AML-193 (cell line): ENCODE measurements around the gene ZNF668.
A peak's percentile ranks its signal among the peaks of the same experiment; 100 is the strongest.

ENCODE experiments used
- DNase-seq, 2 experiments: peaks; one replicate each; lab custom pipeline; 2025; lab: John Stamatoyannopoulos, UW

The ZNF668 gene

DNA sequence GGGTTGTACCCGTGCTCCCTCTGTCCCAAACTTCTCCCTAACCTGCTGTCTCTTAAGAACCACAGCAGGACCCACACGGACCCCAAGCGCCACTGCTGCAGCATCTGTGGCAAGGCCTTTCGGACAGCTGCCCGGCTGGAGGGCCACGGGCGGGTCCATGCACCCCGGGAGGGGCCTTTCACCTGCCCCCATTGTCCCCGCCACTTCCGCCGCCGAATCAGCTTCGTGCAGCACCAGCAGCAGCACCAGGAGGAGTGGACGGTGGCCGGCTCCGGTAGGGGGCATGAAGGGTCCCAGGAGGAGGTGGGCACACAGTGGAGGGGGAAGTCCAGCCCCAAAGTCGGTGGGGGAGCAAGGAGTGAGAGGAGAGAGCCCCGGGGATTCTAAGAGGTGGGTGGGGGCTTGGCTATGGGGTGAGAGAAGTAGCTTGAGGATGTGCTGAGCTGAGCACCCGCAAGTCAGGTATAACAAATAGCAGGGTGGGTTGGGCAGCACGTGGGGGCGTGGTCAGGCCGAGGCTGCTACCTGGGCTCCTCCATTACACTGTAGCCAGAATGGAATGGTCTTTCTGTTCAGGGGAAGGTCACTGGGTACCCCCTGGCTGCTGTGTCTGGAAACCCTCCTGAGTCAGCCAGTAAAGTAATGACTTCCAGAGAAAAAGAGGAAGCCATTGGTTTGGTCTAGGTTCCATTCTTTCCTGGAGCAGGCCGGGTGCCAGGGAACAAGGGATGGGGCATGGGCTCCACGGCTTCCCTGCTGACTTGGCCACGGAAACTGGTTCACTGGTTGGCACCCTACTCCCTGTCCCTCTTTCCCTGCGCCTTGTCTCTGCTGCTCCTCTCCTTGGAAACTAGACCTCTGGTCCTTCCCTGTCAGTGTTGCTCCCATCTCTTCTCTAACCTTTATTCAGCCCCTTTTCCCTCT lies 7.7 kb upstream of the ZNF668 start:
- no peak for DNase-seq

- DNase-seq: no peak
Measured at GRCh38 chr16:31080756-31081419, 6.8 kb upstream of the ZNF668 start.

DNA sequence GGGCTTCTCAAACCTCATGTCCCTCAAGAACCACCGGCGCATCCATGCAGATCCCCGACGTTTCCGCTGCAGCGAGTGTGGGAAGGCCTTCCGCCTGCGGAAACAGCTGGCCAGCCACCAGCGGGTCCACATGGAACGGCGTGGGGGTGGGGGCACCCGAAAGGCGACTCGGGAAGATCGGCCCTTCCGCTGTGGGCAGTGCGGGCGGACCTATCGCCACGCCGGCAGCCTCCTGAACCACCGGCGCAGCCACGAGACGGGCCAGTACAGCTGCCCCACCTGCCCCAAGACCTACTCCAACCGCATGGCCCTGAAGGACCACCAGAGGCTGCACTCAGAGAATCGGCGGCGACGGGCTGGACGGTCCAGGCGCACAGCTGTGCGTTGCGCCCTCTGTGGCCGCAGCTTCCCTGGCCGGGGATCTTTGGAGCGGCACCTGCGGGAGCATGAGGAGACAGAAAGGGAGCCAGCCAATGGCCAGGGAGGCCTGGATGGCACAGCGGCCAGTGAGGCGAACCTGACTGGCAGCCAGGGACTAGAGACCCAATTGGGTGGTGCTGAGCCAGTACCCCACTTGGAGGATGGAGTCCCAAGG lies 6.1 kb upstream of the ZNF668 start:
- DNase-seq: no peak

DNA sequence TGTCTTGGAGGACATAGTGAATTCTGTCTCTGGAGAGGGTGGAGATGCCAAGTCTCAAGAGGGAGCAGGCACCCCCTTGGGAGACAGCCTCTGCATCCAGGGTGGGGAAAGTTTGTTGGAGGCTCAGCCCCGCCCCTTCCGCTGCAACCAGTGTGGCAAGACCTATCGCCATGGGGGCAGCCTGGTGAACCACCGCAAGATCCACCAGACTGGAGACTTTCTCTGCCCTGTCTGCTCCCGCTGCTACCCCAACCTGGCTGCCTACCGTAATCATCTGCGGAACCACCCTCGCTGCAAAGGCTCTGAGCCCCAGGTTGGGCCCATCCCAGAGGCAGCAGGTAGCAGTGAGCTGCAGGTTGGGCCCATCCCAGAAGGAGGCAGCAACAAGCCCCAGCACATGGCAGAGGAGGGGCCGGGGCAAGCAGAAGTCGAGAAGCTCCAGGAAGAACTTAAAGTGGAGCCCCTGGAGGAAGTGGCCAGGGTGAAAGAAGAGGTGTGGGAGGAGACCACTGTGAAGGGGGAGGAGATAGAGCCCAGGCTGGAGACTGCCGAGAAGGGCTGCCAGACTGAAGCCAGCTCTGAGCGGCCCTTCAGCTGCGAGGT lies 5.4 kb upstream of the ZNF668 start:
- no peak for DNase-seq

GRCh38 chr16:31078597-31079341 lies 4.7 kb upstream of the ZNF668 start:
- no peak for DNase-seq

DNA sequence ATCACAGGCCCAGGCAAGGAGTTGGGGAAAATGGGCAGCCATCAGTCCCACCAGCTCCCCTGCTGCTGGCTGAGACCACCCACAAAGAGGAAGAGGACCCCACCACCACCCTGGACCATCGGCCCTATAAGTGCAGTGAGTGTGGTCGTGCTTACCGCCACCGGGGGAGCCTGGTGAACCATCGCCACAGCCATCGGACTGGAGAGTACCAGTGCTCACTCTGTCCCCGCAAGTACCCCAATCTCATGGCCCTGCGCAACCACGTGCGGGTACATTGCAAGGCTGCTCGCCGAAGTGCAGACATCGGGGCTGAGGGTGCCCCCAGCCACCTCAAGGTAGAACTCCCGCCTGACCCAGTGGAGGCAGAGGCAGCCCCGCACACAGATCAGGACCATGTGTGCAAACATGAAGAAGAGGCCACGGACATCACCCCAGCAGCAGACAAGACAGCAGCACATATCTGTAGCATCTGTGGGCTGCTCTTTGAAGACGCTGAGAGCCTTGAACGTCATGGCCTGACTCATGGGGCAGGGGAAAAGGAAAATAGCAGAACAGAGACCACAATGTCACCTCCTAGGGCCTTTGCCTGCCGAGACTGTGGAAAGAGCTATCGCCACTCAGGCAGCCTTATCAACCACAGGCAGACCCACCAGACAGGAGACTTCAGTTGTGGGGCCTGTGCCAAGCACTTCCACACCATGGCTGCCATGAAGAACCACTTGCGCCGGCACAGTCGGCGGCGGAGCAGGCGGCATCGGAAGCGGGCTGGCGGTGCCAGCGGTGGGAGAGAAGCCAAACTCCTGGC lies 3.8 kb upstream of the ZNF668 start:
- no peak for DNase-seq

- no peak for DNase-seq
Measured at GRCh38 chr16:31077024-31077423, 3.0 kb upstream of the ZNF668 start.

- no peak for DNase-seq
Measured at GRCh38 chr16:31076319-31076718, 2.3 kb upstream of the ZNF668 start.

- DNase-seq: no peak
Measured at GRCh38 chr16:31074814-31075183, 759 bp upstream of the ZNF668 start.

- peak; percentile 59 to 62 for DNase-seq
Measured at GRCh38 chr16:31073142-31073969, 684 bp downstream of the ZNF668 start.

GRCh38 chr16:31072540-31073141 lies 1.4 kb downstream of the ZNF668 start:
- DNase-seq: peak in 1 of 2 experiments; percentile 21

DNA sequence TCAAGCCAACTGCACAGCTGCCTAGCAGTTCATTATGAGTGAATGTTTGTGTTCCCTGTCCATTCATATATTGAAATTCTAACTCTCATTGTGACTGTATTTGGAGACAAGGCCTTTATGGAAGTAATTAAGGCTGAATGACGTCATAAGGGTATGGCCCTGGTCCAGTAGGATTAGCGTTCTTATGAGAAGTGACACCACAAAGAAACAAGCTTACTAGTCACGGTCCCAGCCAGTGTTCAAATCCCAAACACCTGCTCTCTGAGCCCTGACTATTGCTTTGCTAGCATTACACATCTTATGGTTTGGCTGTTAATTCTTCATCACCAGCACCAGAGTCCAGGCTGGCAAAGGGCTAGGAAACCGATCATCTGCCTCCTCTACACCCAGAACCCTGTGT lies 2.2 kb downstream of the ZNF668 start:
- DNase-seq: no peak

DNA sequence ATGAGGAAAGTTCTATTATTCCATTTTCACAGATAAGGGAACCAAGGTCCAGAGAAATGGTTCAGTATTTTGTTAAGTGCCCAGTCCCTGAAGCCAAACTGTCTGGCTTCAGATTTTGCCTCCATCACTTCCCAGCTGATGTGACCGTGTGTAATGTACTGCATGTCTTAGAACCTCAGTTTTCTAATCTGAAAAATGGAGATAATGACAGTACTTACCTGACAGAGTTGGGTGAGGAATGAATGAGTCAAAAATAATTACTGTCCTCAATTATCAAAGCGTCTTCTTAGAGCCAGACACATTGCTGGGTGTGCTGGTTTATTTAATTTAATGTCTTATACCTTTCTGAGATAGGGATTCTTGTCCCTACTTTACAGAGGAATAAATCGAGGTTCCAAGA lies 6.7 kb downstream of the ZNF668 start:
- no peak for DNase-seq

GRCh38 chr16:31064882-31065461 lies 9.1 kb downstream of the ZNF668 start:
- DNase-seq: no peak

DNA sequence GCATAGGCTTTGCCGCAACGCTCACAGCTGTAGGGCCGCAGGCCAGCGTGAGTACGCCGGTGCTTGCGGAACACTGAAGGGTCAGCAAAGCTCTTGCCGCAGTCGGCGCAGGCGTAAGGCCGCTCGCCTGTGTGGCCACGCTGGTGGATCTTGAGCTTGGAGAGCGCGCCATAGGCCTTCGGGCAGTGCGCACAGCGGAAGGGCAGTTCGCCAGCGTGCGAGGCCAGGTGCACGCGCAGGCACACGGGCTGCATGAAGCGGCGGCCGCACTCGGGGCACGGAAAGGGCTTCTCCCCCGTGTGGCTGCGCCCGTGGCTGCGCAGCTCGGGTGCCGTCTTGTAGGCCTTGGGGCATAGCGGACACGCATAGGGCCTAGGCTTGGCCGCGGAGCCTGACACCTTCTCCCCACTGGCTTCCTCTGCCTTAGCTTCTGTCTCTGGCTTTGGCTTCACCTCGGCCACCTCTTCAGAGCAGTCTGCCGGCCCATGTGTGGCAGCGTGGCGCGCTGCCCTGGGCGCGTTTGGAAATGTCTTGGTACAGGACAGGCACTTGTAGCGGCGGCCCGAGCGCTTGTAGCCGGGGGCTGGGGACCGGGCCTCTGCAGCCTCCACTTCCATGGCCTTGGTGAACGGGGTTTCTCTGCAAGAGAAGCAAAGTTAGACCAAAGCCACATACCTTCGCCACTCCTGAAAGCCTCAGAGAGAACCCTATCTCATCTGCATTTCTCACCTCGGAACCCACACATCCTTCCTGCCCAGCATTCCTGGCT lies 10.0 kb downstream of the ZNF668 start:
- no peak for DNase-seq

- DNase-seq: no peak
Measured at GRCh38 chr16:31063495-31063842, 10.6 kb downstream of the ZNF668 start.

GRCh38 chr16:31061813-31062440 lies 12.1 kb downstream of the ZNF668 start:
- DNase-seq: no peak

GRCh38 chr16:31061126-31061812 lies 12.8 kb downstream of the ZNF668 start:
- no peak for DNase-seq
